GM21529 (cell line): Measurements from ENCODE around the gene CACNB1.

Experiments used
- ATAC-seq: cut with Tn5 transposase; IDR thresholded peaks from one replicate; pipeline ENCODE4 v1.9.1; 2021; ENCODE audit not compliant: unreplicated experiment

CACNB1 gene

GRCh38 chr17:39197380-39198185 lies at the start of gene CACNB1:
CACNB1 (minus strand) TSS chr17:39197669; CDS start chr17:39197495, 174 bp downstream.
- no peak for ATAC-seq

- ATAC-seq, result no peak
These were observed 48.8 kb upstream of the CACNB1 start for GRCh38 chr17:39246274-39246673.

- no peak for ATAC-seq
These were observed 47.4 kb upstream of the CACNB1 start for GRCh38 chr17:39244600-39245570.

GRCh38 chr17:39244016-39244599 lies 46.6 kb upstream of the CACNB1 start:
- ATAC-seq, result no peak

GRCh38 chr17:39243155-39243554 lies 45.7 kb upstream of the CACNB1 start:
- no peak for ATAC-seq

- ATAC-seq, result no peak
These were observed 43.2 kb upstream of the CACNB1 start for GRCh38 chr17:39240631-39241030.

- ATAC-seq, result peak; percentile 68
These were observed 42.3 kb upstream of the CACNB1 start for GRCh38 chr17:39239640-39240314.

- no peak for ATAC-seq
These were observed 41.0 kb upstream of the CACNB1 start for GRCh38 chr17:39238311-39238972.

GRCh38 chr17:39237586-39237985 lies 40.1 kb upstream of the CACNB1 start:
- no peak for ATAC-seq

GRCh38 chr17:39236981-39237441 lies 39.5 kb upstream of the CACNB1 start:
- no peak for ATAC-seq

GRCh38 chr17:39236450-39236927 lies 39.0 kb upstream of the CACNB1 start:
- no peak for ATAC-seq

GRCh38 chr17:39235555-39236449 lies 38.3 kb upstream of the CACNB1 start:
- ATAC-seq, result no peak

GRCh38 chr17:39231591-39232551 lies 34.4 kb upstream of the CACNB1 start:
- no peak for ATAC-seq

- ATAC-seq, result no peak
These were observed 33.7 kb upstream of the CACNB1 start for GRCh38 chr17:39231091-39231561.

GRCh38 chr17:39230361-39230760 lies 32.9 kb upstream of the CACNB1 start:
- ATAC-seq, result no peak

- no peak for ATAC-seq
These were observed 31.9 kb upstream of the CACNB1 start for GRCh38 chr17:39229274-39229913.

- no peak for ATAC-seq
These were observed 30.0 kb upstream of the CACNB1 start for GRCh38 chr17:39227364-39227919.
